NAMALWA (cell line): ENCODE data around the gene PCDH12.

ENCODE experiments used
- DNase-seq: peaks from one replicate; pipeline ENCODE4 v3.0.0-alpha.2; 2015; ENCODE audit warnings: low spot score

PCDH12 gene

GRCh38 chr5:141966275-141966962 lies 8.4 kb upstream of the PCDH12 start:
- no peak for DNase-seq

- DNase-seq: no peak
Measured at GRCh38 chr5:141965071-141965470, 7.1 kb upstream of the PCDH12 start.

GRCh38 chr5:141963701-141964100 lies 5.7 kb upstream of the PCDH12 start:
- DNase-seq: no peak

GRCh38 chr5:141961466-141961865 lies 3.5 kb upstream of the PCDH12 start:
- DNase-seq: no peak

GRCh38 chr5:141960449-141961323 lies 2.7 kb upstream of the PCDH12 start:
- DNase-seq: peak; percentile 97

- peak; percentile 45 for DNase-seq
Measured at GRCh38 chr5:141960018-141960417, 2.0 kb upstream of the PCDH12 start.

- no peak for DNase-seq
Measured at GRCh38 chr5:141958546-141959172, 657 bp upstream of the PCDH12 start.

- no peak for DNase-seq
Measured at GRCh38 chr5:141957367-141957996, 520 bp downstream of the PCDH12 start.

- DNase-seq: no peak
Measured at GRCh38 chr5:141954194-141954593, 3.8 kb downstream of the PCDH12 start.

GRCh38 chr5:141952020-141952419 lies 6.0 kb downstream of the PCDH12 start:
- no peak for DNase-seq

GRCh38 chr5:141951332-141951781 lies 6.6 kb downstream of the PCDH12 start:
- DNase-seq: peak; percentile 68

- no peak for DNase-seq
Measured at GRCh38 chr5:141950207-141951005, 7.6 kb downstream of the PCDH12 start.

- no peak for DNase-seq
Measured at GRCh38 chr5:141949511-141949910, 8.5 kb downstream of the PCDH12 start.

GRCh38 chr5:141948812-141949211 lies 9.2 kb downstream of the PCDH12 start:
- no peak for DNase-seq

- no peak for DNase-seq
Measured at GRCh38 chr5:141947316-141947715, 10.7 kb downstream of the PCDH12 start.

- no peak for DNase-seq
Measured at GRCh38 chr5:141945511-141946051, 12.4 kb downstream of the PCDH12 start.

- no peak for DNase-seq
Measured at GRCh38 chr5:141944076-141944475, 13.9 kb downstream of the PCDH12 start.

- no peak for DNase-seq
Measured at GRCh38 chr5:141942185-141942857, 15.7 kb downstream of the PCDH12 start.

- DNase-seq: no peak
Measured at GRCh38 chr5:141941779-141942178, 16.2 kb downstream of the PCDH12 start.

- DNase-seq: no peak
Measured at GRCh38 chr5:141941307-141941706, 16.7 kb downstream of the PCDH12 start.
